Adipose tissue (tissue), 3 donors: ENCODE data around the gene RNF144A. TPM values are rescaled to one million over a fixed set of nuclear protein-coding genes. Genes with fewer than 3 reads are reported as not detected.

Source experiments
- H3K27ac ChIP-seq: one replicate; pipeline ENCODE4 v1.5.1; 2013; ENCODE audit warnings: low read depth, low read length
- WGBS, 3 donors: extraction: QIAGEN DNeasy Blood & Tissue Kit; methylation state at CpG; one replicate each; pipeline ENCODE4 v1.1.7; 2013; 5-methylcytosine and 5-hydroxymethylcytosine counted together
- polyA plus RNA-seq, 3 donors: library from polyadenylated mRNA; stranded (reverse); fragments of 200-250 nt; gene quantifications; one replicate each; pipeline ENCODE4 v1.2.3, GENCODE V29; 2013
- donor health status: healthy with polysubstance abuse.
- donor health status: Bipolar disorder and iron deficiency.
- donor health status: healthy.

The RNF144A gene
- polyA plus RNA-seq, 3 donors: 4.9 to 18.4 (median 6.1) TPM

DNA sequence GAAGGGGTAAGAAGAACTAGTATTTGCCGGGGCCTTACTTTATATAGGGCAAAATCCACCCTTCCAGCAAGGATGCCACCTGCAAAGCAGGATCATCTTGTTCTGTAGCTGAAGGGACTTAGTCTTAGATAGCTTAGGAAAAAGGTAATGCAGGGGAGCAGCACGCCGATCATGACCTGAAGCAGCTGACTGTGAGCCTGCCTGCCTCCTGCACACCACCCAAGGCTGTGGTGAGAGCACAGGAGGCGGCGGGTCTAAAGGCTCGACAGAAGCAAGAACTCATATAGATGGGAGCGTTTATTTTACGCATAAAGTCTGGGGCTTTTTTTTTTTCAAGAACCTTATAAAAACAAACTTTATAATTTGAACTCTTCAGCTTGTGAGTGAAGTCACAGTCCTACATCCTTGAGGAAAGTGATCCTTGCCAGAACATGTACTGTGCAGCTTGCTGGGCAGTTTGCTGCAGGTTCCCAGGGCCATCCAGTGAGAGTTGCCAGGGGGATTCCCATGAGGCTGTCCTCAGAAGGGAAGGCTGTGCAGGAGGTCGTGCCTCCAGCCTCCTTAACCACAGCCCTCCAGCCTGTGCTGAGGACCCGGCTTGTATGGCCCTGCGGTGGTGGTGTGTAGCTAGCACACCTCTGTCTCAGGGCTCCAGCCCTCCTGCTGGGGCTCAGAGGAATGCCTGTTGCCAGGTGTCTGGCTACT lies 92.1 kb downstream of the RNF144A start:
- WGBS, 3 donors: 79 to 96% (median 85%) methylated on average over 11 of the region's 11 CpGs
- no peak overlapping the region for H3K27ac ChIP-seq

DNA sequence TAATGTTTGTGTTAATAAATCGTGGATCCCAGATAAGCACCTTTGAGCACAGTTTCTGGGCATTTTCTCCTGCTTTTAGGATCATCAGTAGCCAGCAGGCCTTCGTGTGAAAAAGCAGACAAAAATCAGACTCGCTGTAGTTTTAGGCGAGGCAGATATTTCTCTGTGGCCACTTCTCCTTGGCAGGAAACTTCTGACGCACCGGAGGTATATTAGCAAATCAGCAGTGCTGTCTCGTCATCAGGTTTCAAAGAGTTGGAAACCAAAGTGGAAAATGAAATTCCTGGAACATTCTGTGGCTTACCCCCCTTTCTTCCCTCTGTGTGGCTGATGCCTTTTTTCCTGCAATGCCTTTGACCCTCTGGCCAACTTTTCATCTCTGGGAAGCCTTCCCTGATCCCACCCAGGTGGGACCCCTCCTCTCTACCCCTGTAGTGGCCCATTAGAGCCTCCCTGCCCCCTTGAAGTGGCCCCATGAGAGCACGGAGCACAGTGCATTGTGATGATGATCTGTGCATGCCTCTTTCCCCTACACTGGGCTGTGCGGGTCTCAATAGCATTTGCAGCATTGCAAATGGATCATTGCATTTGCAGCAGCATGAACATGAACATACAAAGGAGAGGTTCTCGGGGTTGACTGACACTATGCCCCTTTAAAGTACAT lies 93.3 kb downstream of the RNF144A start:
- H3K27ac ChIP-seq: peak overlapping the region; percentile 74
- WGBS, 3 donors: 40 to 58% (median 43%) methylated on average over 10 of the region's 10 CpGs

DNA sequence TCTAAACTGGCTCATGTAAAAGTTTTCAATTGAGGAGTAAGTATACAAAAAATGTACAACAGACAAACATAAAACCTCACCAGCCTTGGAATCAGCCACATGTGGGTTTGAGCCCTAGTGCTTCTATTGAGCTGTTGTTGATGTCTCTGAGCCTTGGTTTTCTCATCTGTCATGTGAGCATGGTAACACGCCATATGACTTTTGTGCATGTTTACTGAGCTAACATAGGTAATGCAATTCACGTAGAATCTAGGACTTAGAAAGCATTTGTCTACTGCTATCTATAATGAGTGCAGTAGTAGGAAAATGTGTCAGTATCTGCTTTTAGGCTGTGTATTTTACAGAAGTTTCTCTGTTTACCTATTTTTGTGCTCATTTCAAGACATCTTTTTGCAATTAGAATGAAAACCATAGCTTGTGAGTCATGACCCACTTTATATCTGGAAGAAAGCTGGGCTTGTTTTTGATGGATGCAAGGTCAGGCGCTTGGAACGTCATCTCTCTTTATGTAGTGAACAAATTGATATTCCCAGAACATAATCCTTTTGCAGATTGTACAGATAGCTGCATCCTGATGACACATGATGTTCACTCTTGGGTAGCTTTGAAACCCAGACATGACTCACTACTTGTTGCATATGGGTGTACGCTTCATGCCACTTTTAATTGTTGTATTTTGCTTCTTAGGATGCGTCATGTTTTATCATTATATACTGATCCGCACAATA lies 94.3 kb downstream of the RNF144A start:
- peak overlapping the region; percentile 19 for H3K27ac ChIP-seq
- WGBS, 3 donors: 77 to 93% (median 83%) methylated on average over 7 of the region's 7 CpGs

DNA sequence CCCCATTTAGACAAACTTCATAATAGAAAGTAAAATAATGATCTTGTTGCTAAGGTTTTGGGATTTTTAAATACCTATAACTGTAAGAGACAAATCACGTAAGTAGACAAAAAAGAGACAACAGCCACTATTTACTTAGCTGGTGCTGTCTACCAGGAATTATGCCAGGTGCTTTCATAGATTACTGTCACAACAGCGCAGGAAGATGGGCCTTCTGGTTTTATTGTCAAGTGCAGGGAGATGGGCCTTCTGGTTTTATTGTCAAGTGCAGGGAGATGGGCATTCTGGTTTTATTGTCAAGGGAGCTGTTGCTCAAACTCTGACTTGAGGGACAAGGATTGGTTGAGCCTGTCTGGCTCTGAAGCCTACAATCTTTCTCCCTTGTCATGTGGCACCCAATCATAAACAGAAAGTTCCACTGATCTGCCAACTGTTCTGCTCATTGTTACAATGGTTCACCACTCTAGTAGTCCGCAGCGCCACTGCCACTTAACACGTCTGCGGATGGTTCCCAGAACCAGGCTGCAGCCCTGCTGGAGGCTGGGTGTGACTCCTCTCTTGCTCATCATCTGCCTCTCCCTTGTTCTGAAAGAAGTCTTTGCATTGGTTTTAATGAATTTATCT lies 95.0 kb downstream of the RNF144A start:
- H3K27ac ChIP-seq: no peak overlapping the region
- 90 to 95% (median 94%) methylated on average over 6 of the region's 6 CpGs for WGBS, 3 donors

DNA sequence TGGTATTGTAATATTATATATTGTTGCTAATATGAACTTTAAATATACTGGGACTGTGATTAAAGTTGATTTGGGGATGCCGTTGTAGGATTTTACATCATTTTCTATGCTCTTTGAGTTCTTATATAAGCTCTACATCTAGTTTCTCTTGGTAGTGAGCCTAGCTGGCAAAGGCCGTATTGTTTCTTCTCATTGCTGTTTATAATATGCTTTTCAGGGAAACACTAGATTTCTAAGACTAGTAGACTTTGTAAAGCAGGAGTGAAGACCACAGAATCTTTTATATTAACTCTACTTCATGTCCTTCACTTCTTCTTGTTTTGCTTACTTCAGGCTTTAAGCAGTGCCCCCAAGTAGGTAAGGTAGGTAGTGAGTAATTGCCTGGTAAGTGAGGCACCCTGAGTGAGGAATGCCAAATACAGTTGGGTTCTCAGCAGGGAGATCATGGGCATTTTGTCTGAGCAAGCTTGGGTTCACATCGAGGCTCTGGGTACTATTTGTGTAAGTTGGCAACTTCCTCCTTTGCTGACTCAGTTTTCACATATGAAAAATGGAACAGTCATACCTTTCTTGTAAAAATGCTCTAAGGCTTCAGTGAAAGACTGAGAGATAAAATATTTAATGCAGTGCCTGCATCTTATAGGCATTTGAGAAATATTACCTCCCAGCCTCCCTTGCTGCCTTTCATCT lies 96.4 kb downstream of the RNF144A start:
- H3K27ac ChIP-seq: no peak overlapping the region
- 56 to 67% (median 65%) methylated on average over 3 of the region's 3 CpGs for WGBS, 3 donors

DNA sequence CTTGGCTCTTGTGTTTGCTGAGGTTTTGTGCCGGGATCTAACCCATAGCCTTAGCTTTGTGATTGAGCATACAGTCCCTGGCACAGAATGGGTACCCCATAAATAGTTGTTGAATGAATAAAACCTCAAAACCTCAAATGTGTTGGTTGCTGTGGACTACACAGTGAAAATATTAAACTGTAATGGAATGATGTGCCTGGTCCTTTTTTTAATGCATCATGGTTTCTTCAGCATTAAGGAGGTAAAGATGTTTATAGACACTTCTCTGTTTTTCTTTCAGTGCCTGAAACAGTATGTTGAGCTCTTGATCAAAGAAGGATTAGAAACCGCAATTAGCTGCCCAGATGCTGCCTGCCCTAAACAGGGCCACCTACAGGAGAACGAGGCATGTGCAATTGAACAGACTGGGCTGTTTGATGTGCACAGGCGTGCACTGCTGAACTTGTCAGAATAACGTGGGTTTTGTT lies 97.0 kb downstream of the RNF144A start:
- 50 to 62% (median 61%) methylated on average over 5 of the region's 5 CpGs for WGBS, 3 donors

DNA sequence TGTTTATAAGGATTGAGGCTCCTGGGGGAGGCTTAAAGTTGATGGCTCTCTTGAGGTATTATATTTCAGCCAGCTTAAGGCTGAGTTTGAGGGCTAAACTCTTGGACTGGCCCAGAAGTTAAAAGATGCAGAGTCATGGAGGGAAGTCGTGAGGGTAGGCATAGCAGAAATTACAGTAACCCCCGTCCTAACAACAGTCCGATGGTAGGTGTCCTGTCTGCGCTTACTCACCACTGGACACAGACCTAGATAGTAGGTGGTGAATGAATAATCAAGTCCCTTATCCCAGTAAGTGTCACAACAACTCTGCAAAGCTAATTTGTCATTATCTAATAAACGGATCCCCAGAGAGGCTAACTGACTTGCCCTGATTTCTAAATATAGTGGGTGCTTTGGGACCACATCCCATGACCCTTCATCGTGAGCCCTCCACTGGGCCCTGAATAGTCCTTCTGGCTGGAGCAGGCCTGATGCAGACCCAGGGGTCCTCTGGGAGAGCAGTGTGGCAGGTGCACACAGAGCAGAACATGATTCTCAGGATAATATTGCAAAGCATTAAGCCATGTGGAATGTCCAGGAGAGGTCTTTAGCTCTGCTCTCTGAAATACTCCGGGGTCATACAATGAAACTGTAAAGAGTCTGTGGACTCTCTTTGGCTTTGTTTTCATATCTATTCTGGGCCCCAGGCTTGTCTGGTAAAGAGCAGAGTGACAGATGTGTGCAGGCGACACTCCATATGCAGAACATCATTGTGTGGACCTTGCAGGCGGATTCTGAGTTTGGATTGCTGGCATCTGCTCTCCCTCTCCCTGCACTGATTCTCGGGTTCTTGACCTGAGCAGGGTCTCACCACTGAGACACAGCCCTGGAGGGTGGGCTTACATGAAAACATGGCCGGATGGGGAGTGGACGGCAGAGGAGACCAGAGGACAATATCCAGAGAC lies 98.1 kb downstream of the RNF144A start:
- 54 to 74% (median 64%) methylated on average over 12 of the region's 12 CpGs for WGBS, 3 donors
- H3K27ac ChIP-seq: no peak overlapping the region

More for the DNA sequence above, 97.0 kb downstream of the RNF144A start:
- H3K27ac ChIP-seq: no peak overlapping the region

DNA sequence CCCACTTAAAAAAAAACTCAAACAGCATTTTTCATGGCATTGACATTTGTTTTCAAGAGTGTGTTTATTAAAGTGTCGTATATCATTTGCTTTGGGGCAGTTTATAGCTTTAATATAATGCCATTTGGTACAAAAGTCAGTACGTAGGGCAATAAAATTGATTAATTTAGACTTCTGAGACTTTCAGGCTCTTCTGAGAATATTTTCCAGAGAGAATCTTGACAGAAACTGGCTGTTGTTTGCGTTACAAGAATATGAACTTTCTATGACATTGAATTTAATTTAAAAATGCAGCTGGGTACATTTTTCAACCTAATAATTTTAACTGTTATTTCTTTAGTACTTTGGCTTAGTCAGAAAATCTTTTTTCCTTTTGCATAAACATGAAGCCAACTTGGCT lies 98.9 kb downstream of the RNF144A start:
- no peak overlapping the region for H3K27ac ChIP-seq
- WGBS, 3 donors: 60 to 74% (median 68%) methylated on average over 3 of the region's 3 CpGs

DNA sequence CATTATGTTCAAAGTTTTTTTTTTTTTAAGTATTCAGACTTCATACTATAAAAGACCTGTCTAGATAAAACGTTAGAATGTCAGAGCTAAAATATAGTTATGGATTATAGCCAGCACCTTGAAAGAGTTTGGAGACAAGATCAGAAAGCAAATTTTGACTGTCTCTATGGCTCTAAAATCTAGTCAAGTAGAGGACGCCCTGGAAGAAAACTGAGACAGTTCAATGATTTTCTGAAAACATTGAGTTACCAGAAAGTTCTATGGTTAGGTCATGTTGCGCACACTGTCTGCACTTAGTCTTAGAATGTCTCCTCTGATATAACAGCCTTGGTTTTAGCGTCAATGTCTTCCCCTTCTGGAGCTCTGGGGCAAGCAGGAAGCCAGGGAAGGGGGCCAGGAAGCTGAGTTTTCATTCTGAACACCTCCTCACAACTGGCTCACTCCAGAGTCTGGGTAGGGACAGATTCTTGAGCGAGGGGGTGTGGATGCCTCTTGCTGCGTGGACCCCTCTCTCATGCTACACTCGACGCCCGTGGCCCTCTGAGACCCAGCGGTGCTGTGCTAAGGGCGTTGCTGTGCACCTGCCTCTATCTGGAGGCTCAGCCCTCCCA lies 99.5 kb downstream of the RNF144A start:
- WGBS, 3 donors: 72 to 79% (median 74%) methylated on average over 11 of the region's 11 CpGs
- H3K27ac ChIP-seq: no peak overlapping the region

DNA sequence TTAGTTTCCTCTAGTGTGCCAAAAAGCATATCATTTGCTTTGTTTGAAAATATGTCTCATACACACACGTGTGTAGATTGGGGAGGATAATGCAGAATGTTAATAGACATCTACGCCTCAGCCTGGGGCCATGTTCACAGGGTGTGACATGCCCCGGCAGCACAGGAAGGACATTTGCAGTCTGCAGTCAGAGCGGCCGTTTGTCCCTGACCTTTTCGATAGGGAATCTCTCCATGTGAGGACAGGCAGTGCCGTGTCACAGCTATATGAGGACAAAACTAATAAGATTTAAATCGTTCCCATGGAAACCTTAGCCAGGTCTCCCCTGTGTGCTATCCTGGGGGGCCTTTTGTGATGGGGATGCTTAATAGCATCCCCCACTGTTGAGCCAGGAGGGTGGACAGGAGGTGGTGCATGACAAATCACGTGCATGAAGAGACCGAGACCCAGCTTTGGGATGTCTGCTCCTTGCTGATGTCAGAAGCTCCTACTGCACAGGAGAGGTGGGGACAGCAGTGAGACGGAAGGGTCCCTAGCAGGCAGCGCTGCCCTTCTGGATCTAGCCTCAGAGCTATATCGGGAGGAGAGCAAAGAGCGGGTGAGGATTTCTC lies 100.6 kb downstream of the RNF144A start:
- WGBS, 3 donors: 70 to 89% (median 86%) methylated on average over 14 of the region's 14 CpGs
- no peak overlapping the region for H3K27ac ChIP-seq

DNA sequence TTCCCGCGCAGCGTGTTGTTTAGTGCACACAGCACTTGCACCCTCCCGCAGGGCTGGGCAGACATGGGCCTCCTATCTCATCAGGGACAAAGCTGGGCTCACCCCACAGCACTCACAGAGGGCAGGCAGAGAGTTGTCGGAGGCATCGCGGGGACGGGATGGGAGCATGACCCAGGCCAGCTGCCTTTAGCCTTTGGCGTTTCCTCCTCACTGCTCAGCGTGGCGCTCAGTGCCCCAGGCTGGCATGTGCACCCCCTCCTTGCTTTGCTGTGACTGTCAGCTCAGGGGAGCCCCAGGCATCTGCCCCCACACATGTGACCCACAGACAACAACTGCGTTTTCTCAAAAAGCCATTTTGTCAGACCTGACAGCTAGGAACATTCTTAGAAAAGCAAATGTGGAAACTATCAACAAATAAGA lies 101.1 kb downstream of the RNF144A start:
- 88 to 89% (median 89%) methylated on average over 12 of the region's 12 CpGs for WGBS, 3 donors
- H3K27ac ChIP-seq: no peak overlapping the region

DNA sequence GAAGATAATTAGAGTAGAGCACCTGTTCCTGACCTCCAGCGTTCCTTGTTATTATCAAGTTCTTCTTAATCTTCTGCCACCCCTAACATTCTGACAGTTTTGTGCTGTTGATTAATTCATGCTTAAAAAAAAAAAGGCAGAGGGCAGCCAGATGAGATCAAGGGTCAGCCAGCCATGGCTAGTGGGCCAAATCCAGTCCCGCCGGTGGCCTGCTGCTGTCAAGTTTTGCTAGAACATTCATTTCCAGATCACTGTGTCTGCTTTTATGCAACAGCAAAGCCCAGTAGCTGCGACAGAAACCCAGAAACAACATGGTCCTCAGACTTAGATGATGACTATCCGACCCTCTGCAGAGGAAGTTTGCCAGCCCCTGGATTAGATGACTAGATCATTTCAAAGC lies 101.6 kb downstream of the RNF144A start:
- WGBS, 3 donors: 64 to 77% (median 69%) methylated on average over 5 of the region's 5 CpGs
- H3K27ac ChIP-seq: no peak overlapping the region

DNA sequence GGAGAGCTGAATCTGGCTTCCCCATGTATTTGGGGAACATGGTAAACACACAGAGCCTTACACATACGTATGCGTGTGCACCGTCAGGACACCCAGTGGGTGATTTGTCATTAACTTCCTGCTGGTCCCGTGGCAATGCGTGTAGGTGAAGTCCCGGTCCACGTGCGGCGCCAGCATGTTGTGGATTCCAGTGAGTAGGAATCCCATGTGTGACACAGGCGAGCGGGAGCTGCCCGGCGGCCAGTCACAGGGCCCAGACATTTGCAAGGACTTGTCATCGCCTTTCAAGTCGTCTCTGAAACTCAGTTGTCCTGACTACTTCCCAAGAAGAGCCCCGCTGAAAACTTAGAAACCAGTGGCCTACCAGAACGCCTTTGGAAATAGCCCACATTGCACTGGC lies 102.0 kb downstream of the RNF144A start:
- WGBS, 3 donors: 91 to 93% (median 93%) methylated on average over 17 of the region's 17 CpGs
- H3K27ac ChIP-seq: no peak overlapping the region

DNA sequence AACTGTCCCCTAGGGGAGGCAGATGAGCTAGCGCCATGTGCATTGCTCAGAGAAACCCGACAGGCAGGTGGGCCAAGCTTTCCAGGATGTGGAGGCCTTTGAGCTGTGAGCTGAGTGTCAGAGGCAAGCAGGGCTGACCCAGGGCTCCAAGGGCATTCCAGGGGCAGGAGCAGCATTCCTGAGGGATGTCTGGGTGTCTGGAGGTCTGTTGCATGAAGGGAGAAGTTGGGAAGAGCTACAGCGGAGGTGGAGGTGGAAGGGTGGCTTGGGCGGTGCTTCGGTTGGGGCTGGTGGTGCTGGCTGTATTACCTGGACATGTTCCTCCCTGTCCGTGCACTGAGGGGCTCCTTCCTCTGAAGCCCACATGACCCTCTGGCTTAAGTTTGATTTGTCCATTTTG lies 102.8 kb downstream of the RNF144A start:
- 93 to 97% (median 96%) methylated on average over 6 of the region's 6 CpGs for WGBS, 3 donors
- no peak overlapping the region for H3K27ac ChIP-seq

DNA sequence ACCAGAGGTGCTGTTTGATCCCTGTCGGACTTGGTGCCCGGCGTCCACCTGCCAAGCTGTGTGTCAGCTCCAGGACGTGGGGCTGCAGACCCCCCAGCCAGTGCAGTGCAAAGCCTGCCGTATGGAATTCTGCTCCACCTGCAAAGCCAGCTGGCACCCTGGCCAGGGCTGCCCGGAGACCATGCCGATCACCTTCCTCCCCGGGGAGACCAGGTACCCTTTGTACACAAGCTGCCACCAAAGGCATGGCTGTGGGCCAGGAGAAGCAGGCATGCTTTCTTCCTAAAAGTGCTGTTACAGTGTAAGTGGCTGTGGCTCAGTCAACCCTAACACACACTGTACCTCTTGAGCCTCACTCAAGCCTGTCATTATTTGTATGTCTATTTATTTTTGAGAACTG lies 103.3 kb downstream of the RNF144A start:
- H3K27ac ChIP-seq: no peak overlapping the region
- 49 to 90% (median 78%) methylated on average over 8 of the region's 8 CpGs for WGBS, 3 donors

DNA sequence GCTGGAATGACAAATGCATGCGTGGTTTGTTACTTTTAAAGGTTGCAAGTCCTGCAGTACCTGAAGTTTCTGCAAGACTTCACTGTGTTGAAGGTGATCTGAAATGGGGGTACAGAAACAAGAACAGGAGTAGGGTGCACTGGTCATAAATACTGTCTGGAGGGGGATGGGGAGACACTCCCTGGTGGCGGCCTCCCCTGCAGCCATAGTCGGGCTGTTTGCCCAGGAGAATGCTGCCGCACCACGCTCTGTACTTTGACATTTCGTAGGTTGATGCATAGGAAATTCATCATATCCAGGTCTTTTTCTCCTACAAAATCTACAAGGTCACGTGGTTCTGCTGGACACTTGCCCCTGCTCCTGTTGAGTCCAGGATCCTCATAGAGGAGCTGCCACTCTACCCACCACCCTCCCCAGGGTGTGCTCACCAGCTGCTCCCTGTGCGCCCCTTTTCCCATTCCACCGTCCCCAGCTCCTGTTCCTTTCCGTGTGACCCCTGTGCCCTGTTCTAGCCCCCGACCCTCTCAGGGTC lies 103.8 kb downstream of the RNF144A start:
- WGBS, 3 donors: 68 to 86% (median 78%) methylated on average over 11 of the region's 11 CpGs

More for the DNA sequence above, 103.8 kb downstream of the RNF144A start:
- no peak overlapping the region for H3K27ac ChIP-seq
